T-cell (primary cell): Measurements from ENCODE around the gene TMEM72. TPM values are rescaled to one million over a fixed set of nuclear protein-coding genes. Genes with fewer than 3 reads are reported as not detected.

Experiments
- ATAC-seq, 4 experiments: fragments of 200-7000 bp in 3 of 4; fragments of 150-1000 bp in 1 of 4; cut with Tn5 transposase; replicated peaks in 1 of 4; 1 replicate in 3 of 4; 2 replicates in 1 of 4; pipeline ENCODE4 v1.10.0; 2021; ENCODE audit warnings: moderate library complexity in 3 of 4, mild to moderate bottlenecking in 2 of 4, moderate number of reproducible peaks in 1 of 4
- CTCF ChIA-PET, 2 donors: fragments of 300-600 bp; sonication (Branson Sonifier 250); formaldehyde crosslinking; loops; one replicate each; lab custom pipeline; 2022; ENCODE audit warnings: antibody characterized with exemption in 2 of 2; lab: Charles Lee
- POLR2A ChIA-PET, 2 donors: fragments of 300-600 bp; sonication (Branson Sonifier 250); formaldehyde crosslinking; loops; one replicate each; lab custom pipeline; 2022; ENCODE audit warnings: antibody characterized with exemption in 2 of 2; lab: Charles Lee
- DNase-seq, 35 experiments: peaks; one replicate each; pipeline versions ENCODE4 v3.0.0 to v3.0.0-alpha.2; 2013 to 2023
- H3K27ac ChIP-seq: one replicate; pipeline ENCODE4 v1.5.1; 2013; ENCODE audit warnings: low read length
- H3K27me3 ChIP-seq, 2 experiments: replicated peaks in 1 of 2; 1 replicate in 1 of 2; 2 replicates in 1 of 2; pipeline versions ENCODE4 v1.6.1 to v1.7.0; 2013; ENCODE audit warnings: low read length in 1 of 2, mixed read lengths in 1 of 2; ENCODE audit not compliant: control insufficient read depth in 2 of 2, insufficient read depth in 2 of 2; ENCODE audit errors: extremely low read depth in 1 of 2
- H3K36me3 ChIP-seq, 2 donors: 1 replicate in 1 of 2; 2 replicates in 1 of 2; pipeline versions ENCODE4 v1.6.1 to v1.7.0; 2013; ENCODE audit warnings: low read length in 1 of 2; ENCODE audit not compliant: control insufficient read depth in 2 of 2, insufficient read depth in 1 of 2; ENCODE audit errors: extremely low read depth in 1 of 2
- H3K4me1 ChIP-seq, 2 experiments: 1 replicate in 1 of 2; 2 replicates in 1 of 2; pipeline versions ENCODE4 v1.6.1 to v1.7.0; 2013; ENCODE audit warnings: low read length in 2 of 2, mixed read lengths in 1 of 2; ENCODE audit not compliant: insufficient read depth in 2 of 2, control insufficient read depth in 1 of 2; ENCODE audit errors: extremely low read depth in 1 of 2
- H3K4me3 ChIP-seq, 2 donors: 1 replicate in 1 of 2; 2 replicates in 1 of 2; pipeline versions ENCODE4 v1.5.1 to v1.7.0; 2013; ENCODE audit warnings: mild to moderate bottlenecking in 2 of 2, low read length in 1 of 2, moderate library complexity in 1 of 2; ENCODE audit not compliant: control insufficient read depth in 1 of 2; ENCODE audit errors: extremely low read depth in 1 of 2
- H3K9me3 ChIP-seq: 2 replicates; pipeline ENCODE4 v1.7.0; 2013
- H3K27ac Mint-ChIP-seq, 2 donors: one replicate each; pipeline ENCODE4 v1.8.0; 2020 to 2021; ENCODE audit warnings: mild to moderate bottlenecking in 2 of 2, mixed read lengths in 2 of 2
- H3K27me3 Mint-ChIP-seq, 2 donors: one replicate each; pipeline ENCODE4 v1.8.0; 2021 to 2022; ENCODE audit warnings: mixed read lengths in 2 of 2
- H3K36me3 Mint-ChIP-seq: one replicate; pipeline ENCODE4 v1.8.0; 2021; ENCODE audit warnings: mixed read lengths
- H3K4me1 Mint-ChIP-seq, 3 donors: one replicate each; pipeline ENCODE4 v1.8.0; 2020 to 2022; ENCODE audit warnings: mixed read lengths in 3 of 3, mild to moderate bottlenecking in 1 of 3
- H3K4me3 Mint-ChIP-seq, 3 donors: one replicate each; pipeline ENCODE4 v1.8.0; 2020 to 2022; ENCODE audit warnings: mild to moderate bottlenecking in 3 of 3, mixed read lengths in 3 of 3, moderate library complexity in 3 of 3
- H3K9me3 Mint-ChIP-seq, 3 donors: one replicate each; pipeline ENCODE4 v1.8.0; 2020 to 2022; ENCODE audit warnings: mixed read lengths in 3 of 3
- WGBS: methylation state at CpG from one replicate; pipeline ENCODE4 v1.1.5; 2013; ENCODE audit warnings: missing lambda C conversion rate; ENCODE audit not compliant: insufficient coverage; 5-methylcytosine and 5-hydroxymethylcytosine counted together
- total RNA-seq, 35 experiments: library from RNA in 6 of 35; stranded (reverse) in 6 of 35; fragments of 120-200 nt in 1 of 35; gene quantifications; one replicate each; pipeline versions ENCODE4 v1.2.1 to v1.2.4 and lab custom pipeline; 2013 to 2026

The TMEM72 gene
- total RNA-seq, 5 donors from 2014 or later (not counting 1 experiment from before 2014, with no cell fraction given) = 0.13 TPM; not detected in 4

DNA sequence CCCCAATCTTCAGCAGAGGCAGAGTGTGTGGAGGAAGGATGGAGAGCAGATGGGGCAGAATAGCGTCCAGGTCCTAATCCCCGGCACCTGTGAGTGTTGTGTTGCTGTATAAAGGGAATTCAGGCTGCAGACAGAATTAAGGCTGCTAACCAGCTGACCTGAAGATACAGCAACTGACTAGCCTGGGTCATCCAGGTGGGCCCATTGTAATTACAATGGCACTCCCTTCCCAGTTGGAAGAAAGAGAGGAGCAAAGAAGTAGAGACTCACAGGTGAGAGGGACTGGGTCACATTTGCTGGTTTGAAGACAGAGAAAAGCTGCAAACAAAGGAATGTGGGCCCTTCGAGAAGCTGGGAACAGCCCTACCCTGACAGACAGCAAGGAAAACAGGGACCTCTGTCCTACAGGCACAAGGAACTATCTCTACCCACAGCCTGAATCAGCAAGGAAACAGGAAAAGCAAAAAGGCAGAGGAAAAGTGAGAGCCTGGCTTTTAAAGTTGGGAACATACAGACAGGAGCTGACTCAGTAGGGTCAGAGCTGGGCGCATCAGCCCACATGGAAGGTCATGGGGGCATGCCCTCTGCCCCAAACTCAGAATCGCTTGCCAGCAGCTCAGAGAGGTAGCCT, 11.6 kb upstream of the TMEM72 start:
- POLR2A ChIA-PET = no interaction called here
- no peak overlapping the region for H3K4me3 Mint-ChIP-seq
- no peak overlapping the region for H3K4me3 ChIP-seq
- no peak for ATAC-seq
- no peak overlapping the region for H3K27ac Mint-ChIP-seq
- CTCF ChIA-PET = no interaction called here
- no peaks in the 10 kb centered on the region for H3K36me3 Mint-ChIP-seq
- H3K4me1 Mint-ChIP-seq = no peaks in the 10 kb centered on the region
- no peaks in the 10 kb centered on the region for H3K27me3 Mint-ChIP-seq
- 62% methylated on average over 4 of the region's 5 CpGs for WGBS
- no peak overlapping the region for H3K27ac ChIP-seq
- H3K9me3 ChIP-seq = no peaks in the 10 kb centered on the region
- H3K9me3 Mint-ChIP-seq = no peaks in the 10 kb centered on the region
- H3K4me1 ChIP-seq = no peaks in the 10 kb centered on the region
- H3K36me3 ChIP-seq = no peaks in the 10 kb centered on the region
- H3K27me3 ChIP-seq = peaks cover 0 to 11% of the 10 kb centered on the region in 2 experiments
- no peak for DNase-seq

DNA sequence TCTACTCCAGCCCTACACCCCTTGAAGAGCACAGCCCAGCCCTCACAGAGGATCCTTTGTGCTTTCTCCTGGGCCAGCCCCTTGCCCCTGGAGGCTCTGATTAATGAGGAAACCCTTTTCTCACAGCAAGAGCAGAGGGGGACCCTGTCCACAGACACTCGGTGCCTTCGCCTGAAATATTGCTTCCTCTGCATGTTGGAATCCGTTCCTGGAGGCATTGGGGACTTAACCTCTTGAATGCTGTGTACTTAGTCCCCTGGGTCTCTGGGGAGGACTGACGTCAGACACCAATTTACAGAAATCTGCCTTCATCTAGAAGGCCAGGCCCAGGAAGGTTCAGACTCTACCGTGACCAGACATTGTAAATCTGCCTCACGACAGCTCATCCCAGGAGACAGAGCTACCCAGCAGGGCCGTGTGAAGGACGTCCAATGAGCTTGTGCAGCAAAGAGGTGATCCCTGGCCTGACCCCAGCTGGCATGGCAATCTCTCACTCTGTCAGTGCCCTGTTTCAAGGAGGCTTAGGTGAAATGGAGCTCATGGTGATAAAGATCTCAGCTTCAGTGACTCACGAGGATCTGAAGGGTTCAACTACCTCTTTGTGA, 8.1 kb upstream of the TMEM72 start:
- Histone ChIP-seq H3K4me3 (no peak overlapping the region), H3K36me3 (no peaks in the 10 kb centered on the region), H3K9me3 (no peaks in the 10 kb centered on the region), H3K27ac (no peak overlapping the region), H3K27me3 (peaks cover 0 to 14% of the 10 kb centered on the region in 2 experiments), H3K4me1 (peaks cover 0 to 3% of the 10 kb centered on the region in 2 experiments)
- H3K36me3 Mint-ChIP-seq = no peaks in the 10 kb centered on the region
- no peak overlapping the region for H3K27ac Mint-ChIP-seq
- no peak for DNase-seq
- ChIA-PET POLR2A (no interaction called here), CTCF (no interaction called here)
- H3K4me1 Mint-ChIP-seq = no peaks in the 10 kb centered on the region
- H3K27me3 Mint-ChIP-seq = no peaks in the 10 kb centered on the region
- no peaks in the 10 kb centered on the region for H3K9me3 Mint-ChIP-seq
- 77% methylated on average over 9 of the region's 9 CpGs for WGBS
- no peak for ATAC-seq
- H3K4me3 Mint-ChIP-seq = no peak overlapping the region

DNA sequence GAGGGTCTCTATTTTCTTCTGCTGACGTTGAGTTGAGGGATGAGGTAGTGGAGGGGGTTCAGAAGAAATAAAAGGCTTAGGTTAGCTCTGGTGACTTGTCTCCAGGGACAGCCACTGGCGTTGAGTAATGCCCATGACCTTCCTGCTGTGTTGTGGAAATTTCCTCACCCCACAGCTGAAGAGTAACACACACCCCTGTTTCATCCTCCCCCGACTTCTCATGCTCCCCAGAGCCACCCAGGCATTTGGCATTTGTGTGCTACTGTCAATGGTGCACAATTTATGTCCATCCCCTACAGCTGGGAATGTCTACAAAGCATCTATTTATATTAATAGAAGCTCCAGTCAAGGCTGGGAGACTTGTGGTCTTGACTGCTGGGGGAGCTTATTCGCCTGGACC, 4.7 kb upstream of the TMEM72 start:
- ChIA-PET CTCF (no interaction called here), POLR2A (no interaction called here)
- Mint-ChIP-seq H3K36me3 (no peaks in the 10 kb centered on the region), H3K4me1 (no peaks in the 10 kb centered on the region), H3K27me3 (peaks cover 0 to 9% of the 10 kb centered on the region in 2 donors), H3K9me3 (no peaks in the 10 kb centered on the region), H3K27ac (no peak overlapping the region), H3K4me3 (no peak overlapping the region)
- Histone ChIP-seq H3K36me3 (no peaks in the 10 kb centered on the region), H3K4me1 (peaks cover 0 to 3% of the 10 kb centered on the region in 2 experiments), H3K9me3 (no peaks in the 10 kb centered on the region), H3K27ac (no peak overlapping the region), H3K27me3 (peaks cover 0 to 30% of the 10 kb centered on the region in 2 experiments), H3K4me3 (no peak overlapping the region)
- ATAC-seq (no peak), DNase-seq (no peak)
- no CpG with 5 or more reads among the region's 4 CpGs for WGBS

DNA sequence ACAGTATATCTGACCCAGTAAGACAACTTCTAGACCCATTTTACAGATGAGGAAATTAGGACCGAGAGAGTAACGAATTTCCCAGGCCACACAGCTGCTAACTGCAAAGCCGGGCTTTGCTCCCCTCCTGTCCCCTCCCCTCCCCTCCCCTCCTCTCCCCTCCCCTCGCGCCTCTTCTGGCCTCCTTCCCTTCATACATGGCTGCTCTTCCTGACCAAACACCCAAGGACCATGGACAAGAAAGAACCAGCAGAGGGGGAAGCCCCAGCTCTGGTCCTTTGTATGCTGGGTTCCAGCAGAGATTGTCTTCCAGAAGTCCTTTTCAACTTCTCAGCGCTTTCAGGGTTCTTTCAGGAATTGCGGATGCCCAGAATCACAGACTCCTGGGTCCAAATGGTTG, 3.6 kb upstream of the TMEM72 start:
- DNase-seq (no peak), ATAC-seq (no peak)
- 86% methylated on average over 4 of the region's 7 CpGs for WGBS
- H3K27me3 Mint-ChIP-seq = peaks cover 0 to 9% of the 10 kb centered on the region in 2 donors
- H3K4me1 Mint-ChIP-seq = no peaks in the 10 kb centered on the region
- Histone ChIP-seq H3K27me3 (peaks cover 0 to 33% of the 10 kb centered on the region in 2 experiments), H3K4me3 (no peak overlapping the region), H3K36me3 (no peaks in the 10 kb centered on the region), H3K4me1 (peaks cover 0 to 3% of the 10 kb centered on the region in 2 experiments), H3K9me3 (no peaks in the 10 kb centered on the region), H3K27ac (no peak overlapping the region)
- no peaks in the 10 kb centered on the region for H3K36me3 Mint-ChIP-seq
- H3K27ac Mint-ChIP-seq = no peak overlapping the region
- ChIA-PET CTCF (no interaction called here), POLR2A (no interaction called here)
- H3K9me3 Mint-ChIP-seq = no peaks in the 10 kb centered on the region
- H3K4me3 Mint-ChIP-seq = no peak overlapping the region

DNA sequence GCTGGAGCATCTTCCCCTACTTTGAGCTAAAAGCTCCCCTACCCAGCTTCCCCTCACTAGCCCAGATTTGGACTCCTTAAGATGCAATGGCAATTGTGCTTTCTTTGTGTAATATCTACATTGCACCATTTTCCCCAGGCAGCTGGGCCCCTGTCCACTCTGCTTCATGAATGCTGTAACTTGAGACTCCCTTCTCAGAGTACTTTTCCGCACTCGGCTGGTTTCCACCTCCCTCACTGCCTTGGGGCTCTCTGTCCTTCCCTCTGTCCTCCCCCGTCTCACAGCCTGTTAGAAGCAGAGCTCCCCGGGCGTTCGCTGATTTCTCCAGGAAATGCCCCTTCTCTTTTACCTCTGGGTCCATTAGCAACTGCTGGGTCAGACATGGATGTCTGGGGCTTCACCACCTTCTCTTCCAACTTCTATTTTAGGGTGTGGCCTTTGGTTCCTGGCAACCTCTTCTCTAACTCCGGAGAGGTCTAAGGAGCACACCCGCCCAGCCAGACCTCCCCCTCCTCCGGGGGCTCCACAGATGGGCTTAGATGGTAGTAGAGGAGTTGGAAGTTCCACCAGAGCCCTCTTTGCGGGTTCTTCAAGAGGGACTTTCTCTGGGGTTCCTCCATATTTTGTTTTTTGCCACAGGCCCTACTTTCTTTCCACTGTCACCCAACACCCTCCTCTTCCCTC, 2.9 kb upstream of the TMEM72 start:
- ATAC-seq (no peak), DNase-seq (no peak)
- Mint-ChIP-seq H3K36me3 (no peaks in the 10 kb centered on the region), H3K4me3 (no peak overlapping the region), H3K4me1 (peaks cover 4 to 5% (median 4%) of the 10 kb centered on the region in 3 donors), H3K9me3 (no peaks in the 10 kb centered on the region), H3K27ac (no peak overlapping the region), H3K27me3 (peaks cover 0 to 9% of the 10 kb centered on the region in 2 donors)
- H3K4me1 ChIP-seq = peaks cover under 1 to 8% of the 10 kb centered on the region in 2 experiments
- H3K9me3 ChIP-seq = no peaks in the 10 kb centered on the region
- H3K36me3 ChIP-seq = no peaks in the 10 kb centered on the region
- CTCF ChIA-PET = no interaction called here
- WGBS = 81% methylated on average over 4 of the region's 10 CpGs
- POLR2A ChIA-PET = no interaction called here
- no peak overlapping the region for H3K4me3 ChIP-seq
- peaks cover 0 to 36% of the 10 kb centered on the region in 2 experiments for H3K27me3 ChIP-seq
- H3K27ac ChIP-seq = no peak overlapping the region

DNA sequence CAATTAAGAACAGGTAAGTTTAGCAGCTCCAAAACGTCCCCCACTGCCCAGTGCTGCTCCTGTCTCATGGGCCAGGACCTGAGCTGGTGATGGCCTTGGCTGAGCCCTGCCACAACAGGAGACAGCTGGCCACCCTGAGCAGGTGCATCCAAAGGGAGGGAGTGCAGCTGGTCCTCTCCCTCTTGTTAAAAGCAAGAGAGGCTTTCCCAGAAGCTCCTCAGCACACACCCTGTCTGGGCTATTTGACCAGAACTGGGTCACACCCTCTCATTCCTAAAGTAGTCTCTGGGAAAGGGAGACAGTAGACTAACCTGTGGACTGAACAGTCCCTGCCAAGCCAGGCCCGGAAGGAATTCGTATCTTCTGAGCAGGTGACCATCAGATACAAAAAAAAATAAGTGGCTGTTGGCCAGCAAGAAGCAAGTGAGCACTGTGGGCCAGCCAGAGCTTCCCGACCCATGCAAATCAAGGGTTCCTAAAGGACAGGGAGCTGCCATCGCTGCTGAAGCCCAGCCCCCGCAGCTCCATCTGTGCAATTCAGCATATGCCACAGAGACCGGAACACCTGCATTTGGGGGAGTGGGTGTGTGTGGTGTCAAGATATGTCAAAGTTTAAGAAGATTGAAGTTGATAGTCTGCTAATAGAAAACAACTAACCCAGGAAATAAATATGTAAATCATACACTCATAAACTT, 2.1 kb upstream of the TMEM72 start:
- 57% methylated on average over 3 of the region's 7 CpGs for WGBS
- Mint-ChIP-seq H3K4me1 (peaks cover 13% of the 10 kb centered on the region in 3 donors), H3K27ac (no peak overlapping the region), H3K27me3 (peaks cover 0 to 9% of the 10 kb centered on the region in 2 donors), H3K36me3 (no peaks in the 10 kb centered on the region), H3K9me3 (no peaks in the 10 kb centered on the region), H3K4me3 (no peak overlapping the region)
- H3K4me3 ChIP-seq = no peak overlapping the region
- no peak for ATAC-seq
- POLR2A ChIA-PET = no interaction called here
- no peak overlapping the region for H3K27ac ChIP-seq
- H3K36me3 ChIP-seq = no peaks in the 10 kb centered on the region
- CTCF ChIA-PET = interaction anchor here in 1 of 2 donors (0.5 kb wide), 1 partner anchor 85 kb away, joined by 3 read pairs; no protein-coding TSS in a partner anchor
- H3K9me3 ChIP-seq = no peaks in the 10 kb centered on the region
- peaks cover 0 to 31% of the 10 kb centered on the region in 2 experiments for H3K27me3 ChIP-seq
- H3K4me1 ChIP-seq = peaks cover 9 to 13% of the 10 kb centered on the region in 2 experiments
- no peak for DNase-seq
